Measurements from ENCODE around the gene EIF4G3. TPM values are rescaled to one million over a fixed set of nuclear protein-coding genes. Genes with fewer than 3 reads are reported as not detected.

EIF4G3 gene
- total RNA-seq, 2 donors from 2014 or later, result 70.3 to 70.5 TPM

GRCh38 chr1:20847611-20848080 lies 329.1 kb downstream of the EIF4G3 start:
- Histone ChIP-seq H3K9me3 (no peaks in the 10 kb centered on the region), H3K4me1 (no peaks in the 10 kb centered on the region), H3K27ac (no peak overlapping the region), H3K36me3 (peaks cover 6% of the 10 kb centered on the region), H3K27me3 (no peaks in the 10 kb centered on the region), H3K9ac (ENCODE audit: low read depth in 2 of 2, low read length in 2 of 2) (no peak overlapping the region), H3K4me3 (no peak overlapping the region)
- intact Hi-C loops (cut with DNase I), result no loop called here
- TF ChIP-seq CTCF (IDR thresholded peaks at IDR 0.05), result no peak
- no peak for DNase-seq

- H3K36me3 ChIP-seq, result peaks cover 6% of the 10 kb centered on the region
- no peak overlapping the region for H3K9ac ChIP-seq (ENCODE audit: low read depth in 2 of 2, low read length in 2 of 2)
- H3K4me3 ChIP-seq, result no peak overlapping the region
- no peak for DNase-seq
- H3K27ac ChIP-seq, result no peak overlapping the region
- H3K27me3 ChIP-seq, result no peaks in the 10 kb centered on the region
- no peaks in the 10 kb centered on the region for H3K9me3 ChIP-seq
- TF ChIP-seq CTCF (IDR thresholded peaks at IDR 0.05), result no peak
- intact Hi-C loops (cut with DNase I), result no loop called here
- no peaks in the 10 kb centered on the region for H3K4me1 ChIP-seq
Measured at GRCh38 chr1:20846461-20847374, 330.0 kb downstream of the EIF4G3 start.

- no peaks in the 10 kb centered on the region for H3K36me3 ChIP-seq
- no peak for DNase-seq
Measured at GRCh38 chr1:20840731-20841130, 336.0 kb downstream of the EIF4G3 start.

GRCh38 chr1:20837554-20838192 lies 339.0 kb downstream of the EIF4G3 start:
- intact Hi-C loops (cut with DNase I), result no loop called here
- Histone ChIP-seq H3K9me3 (no peaks in the 10 kb centered on the region), H3K9ac (ENCODE audit: low read depth in 2 of 2, low read length in 2 of 2) (no peak overlapping the region), H3K27me3 (no peaks in the 10 kb centered on the region), H3K4me3 (no peak overlapping the region), H3K36me3 (no peaks in the 10 kb centered on the region), H3K4me1 (no peaks in the 10 kb centered on the region), H3K27ac (no peak overlapping the region)
- no peak for DNase-seq
- TF ChIP-seq CTCF (IDR thresholded peaks at IDR 0.05), result no peak

More at GRCh38 chr1:20840731-20841130, 336.0 kb downstream of the EIF4G3 start:
- intact Hi-C loops (cut with DNase I), result no loop called here
- no peak overlapping the region for H3K27ac ChIP-seq
- no peak overlapping the region for H3K4me3 ChIP-seq
- TF ChIP-seq CTCF (IDR thresholded peaks at IDR 0.05), result no peak
- no peaks in the 10 kb centered on the region for H3K4me1 ChIP-seq
- no peaks in the 10 kb centered on the region for H3K9me3 ChIP-seq
- H3K27me3 ChIP-seq, result no peaks in the 10 kb centered on the region
- H3K9ac ChIP-seq (ENCODE audit: low read depth in 2 of 2, low read length in 2 of 2), result no peak overlapping the region

GRCh38 chr1:20836230-20836629 lies 340.5 kb downstream of the EIF4G3 start:
- intact Hi-C loops (cut with DNase I), result no loop called here
- DNase-seq, result no peak

More at GRCh38 chr1:20836230-20836629, 340.5 kb downstream of the EIF4G3 start:
- Histone ChIP-seq H3K9ac (ENCODE audit: low read depth in 2 of 2, low read length in 2 of 2) (no peak overlapping the region), H3K4me3 (no peak overlapping the region), H3K27me3 (no peaks in the 10 kb centered on the region), H3K9me3 (no peaks in the 10 kb centered on the region), H3K36me3 (no peaks in the 10 kb centered on the region), H3K4me1 (no peaks in the 10 kb centered on the region), H3K27ac (no peak overlapping the region)
- TF ChIP-seq CTCF (IDR thresholded peaks at IDR 0.05), result no peak
